Heart right ventricle (tissue), 16 donors: ENCODE results near the gene CLIC3. TPM values are rescaled to one million over a fixed set of nuclear protein-coding genes. Genes with fewer than 3 reads are reported as not detected.

Experiments
- ATAC-seq, 8 donors: fragments of 200-7000 bp; cut with Tn5 transposase; one replicate each; pipeline ENCODE4 v1.9.1; 2020; ENCODE audit warnings: mild to moderate bottlenecking in 8 of 8, moderate library complexity in 8 of 8, moderate number of reproducible peaks in 1 of 8
- DNase-seq, 2 donors: peaks; one replicate each; pipeline ENCODE4 v3.0.0-alpha.2; 2020
- H3K27ac ChIP-seq, 10 donors: fragments of 200-600 bp; sonication (generic) in 2 of 10; one replicate each; pipeline versions ENCODE4 v1.5.0 to v1.8.0; 2020 to 2022; ENCODE audit warnings: mild to moderate bottlenecking in 3 of 10
- H3K27me3 ChIP-seq, 7 donors: fragments of 200-600 bp; one replicate each; pipeline ENCODE4 v1.8.0; 2021 to 2022; ENCODE audit warnings: mild to moderate bottlenecking in 2 of 7
- H3K36me3 ChIP-seq, 9 donors: fragments of 200-600 bp; sonication (generic) in 1 of 9; one replicate each; pipeline versions ENCODE4 v1.5.0 to v1.8.0; 2020 to 2022; ENCODE audit warnings: mild to moderate bottlenecking in 2 of 9
- H3K4me1 ChIP-seq, 9 donors: fragments of 200-600 bp; sonication (generic) in 1 of 9; one replicate each; pipeline versions ENCODE4 v1.5.0 to v1.8.0; 2020 to 2022; ENCODE audit warnings: mild to moderate bottlenecking in 4 of 9
- H3K4me3 ChIP-seq, 10 donors: fragments of 200-600 bp; sonication (generic) in 2 of 10; one replicate each; pipeline versions ENCODE4 v1.5.0 to v1.8.0; 2020 to 2022; ENCODE audit warnings: mild to moderate bottlenecking in 7 of 10, moderate library complexity in 2 of 10
- H3K9me3 ChIP-seq, 11 donors: fragments of 200-600 bp in 10 of 11; sonication (generic) in 2 of 11; one replicate each; pipeline versions ENCODE4 v1.5.0 to v1.8.0; 2013 to 2022; ENCODE audit warnings: mild to moderate bottlenecking in 2 of 11, control low read depth in 1 of 11, moderate library complexity in 1 of 11
- CTCF ChIP-seq, 9 donors: fragments of 200-600 bp; sonication (generic) in 2 of 9; IDR thresholded peaks; one replicate each; pipeline versions ENCODE4 v1.5.0 to v1.8.0; 2021 to 2022; ENCODE audit warnings: antibody characterized with exemption in 9 of 9, mild to moderate bottlenecking in 5 of 9, moderate library complexity in 1 of 9
- WGBS, 2 donors: extraction: QIAGEN DNeasy Blood & Tissue Kit; methylation state at CpG; one replicate each; pipeline ENCODE4 v1.1.7; 2013; ENCODE audit warnings: inconsistent platforms in 1 of 2; 5-methylcytosine and 5-hydroxymethylcytosine counted together
- intact Hi-C, 10 donors: fragments of 100-400 bp; cut with DNase I; formaldehyde crosslinking; loops; one replicate each; pipeline versions ENCODE4 v1.11.1 to v1.14.2; 2022
- polyA plus RNA-seq, 2 donors: library from polyadenylated mRNA; stranded (reverse); fragments of 200-250 nt; gene quantifications; one replicate each; pipeline ENCODE4 v1.2.3, GENCODE V29; 2013
- total RNA-seq, 10 donors: library from RNA; stranded (reverse); fragmentation: NEBNext Ultra II Directional in 3 of 10; extraction: Animal tissue kit (Norgen Biotek cat#: 25700) in 3 of 10; gene quantifications; one replicate each; pipeline versions ENCODE4 v1.2.1 to v1.2.4, GENCODE V29; 2021 to 2023
- donor health status: Arrhythmogenic right ventricular cardiomyopathy.
- donor health status: ischemic (EF 13 %, LVEDD 7.1; RV severe dilation, severe dysfunction).
- donor health status: healthy with polysubstance abuse.
- donor health status: DM: no; HTN: yes; CAD: no.
- donor health status: DM: no; HTN: no; CAD: no.
- donor health status: ischemic (EF 25% LVEDD 6.9; RV normal size, moderate dysfunction).
- donor health status: ischemic (EF 25% LVEDD 5.7; RV mildly dilated, moderate dysfunction).
- donor health status: healthy.
- donor health status: DM: yes; HTN: yes; CAD: no.
- donor health status: Ischemic cardiomyopathy.
- donor health status: ischemic (EF 35%, LVEDD 5.7; RV mildly dilated, moderate dysfunction).
- donor health status: nonischemic (EF 11% LVEDD 7.7; RV severe dilation, severe dysfunction).
- donor health status: DM: yes; HTN: yes; CAD: no.
- donor health status: PGD.
- donor health status: ischemic (EF 29% LVEDD 5.4; RV normal size, mild dysfunction).
- donor health status: nonischemic (EF 23%, LVEDD 6.1; RV moderate dilation, normal function).

Gene CLIC3
- total and polyA plus RNA-seq, 12 donors: 0.46 to 21.4 (median 3.2) TPM

DNA sequence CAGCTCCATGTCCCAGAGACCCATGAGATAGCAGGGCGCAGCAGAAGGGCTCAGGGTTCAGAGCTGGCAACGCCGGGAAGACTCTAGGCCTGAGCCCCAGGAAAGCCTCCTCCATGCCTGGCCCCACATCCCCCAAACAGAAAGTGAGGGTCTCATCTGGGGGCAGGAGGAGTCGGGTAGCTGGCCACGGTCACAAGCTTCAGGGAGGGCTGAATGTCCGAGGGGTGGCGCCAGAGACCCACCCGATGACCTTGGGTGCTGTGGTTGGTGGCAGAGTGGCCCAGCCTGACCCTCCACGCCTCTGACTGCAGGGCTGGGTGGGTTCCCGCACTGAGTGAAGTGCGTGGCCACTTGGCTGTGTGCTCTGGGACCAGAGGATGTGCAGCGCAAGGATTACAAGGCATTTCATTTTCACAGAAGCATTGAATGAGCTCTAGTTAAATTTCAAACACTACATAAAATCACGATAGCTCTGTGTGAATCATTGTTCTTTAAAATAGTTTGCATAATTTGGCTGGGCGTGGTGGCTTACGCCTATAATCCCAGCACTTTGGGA is 48.3 kb downstream of the CLIC3 start:
- intact Hi-C loops: loop anchor here (2.0 to 5.0 kb wide), 11 partner anchors 29 to 161 kb away; partner anchors contain the start of genes PAXX (in 4 of the 10), FUT7 (in 3 of the 10), ABCA2 (in 1 of the 10) and CLIC3 (in 1 of the 10)

DNA sequence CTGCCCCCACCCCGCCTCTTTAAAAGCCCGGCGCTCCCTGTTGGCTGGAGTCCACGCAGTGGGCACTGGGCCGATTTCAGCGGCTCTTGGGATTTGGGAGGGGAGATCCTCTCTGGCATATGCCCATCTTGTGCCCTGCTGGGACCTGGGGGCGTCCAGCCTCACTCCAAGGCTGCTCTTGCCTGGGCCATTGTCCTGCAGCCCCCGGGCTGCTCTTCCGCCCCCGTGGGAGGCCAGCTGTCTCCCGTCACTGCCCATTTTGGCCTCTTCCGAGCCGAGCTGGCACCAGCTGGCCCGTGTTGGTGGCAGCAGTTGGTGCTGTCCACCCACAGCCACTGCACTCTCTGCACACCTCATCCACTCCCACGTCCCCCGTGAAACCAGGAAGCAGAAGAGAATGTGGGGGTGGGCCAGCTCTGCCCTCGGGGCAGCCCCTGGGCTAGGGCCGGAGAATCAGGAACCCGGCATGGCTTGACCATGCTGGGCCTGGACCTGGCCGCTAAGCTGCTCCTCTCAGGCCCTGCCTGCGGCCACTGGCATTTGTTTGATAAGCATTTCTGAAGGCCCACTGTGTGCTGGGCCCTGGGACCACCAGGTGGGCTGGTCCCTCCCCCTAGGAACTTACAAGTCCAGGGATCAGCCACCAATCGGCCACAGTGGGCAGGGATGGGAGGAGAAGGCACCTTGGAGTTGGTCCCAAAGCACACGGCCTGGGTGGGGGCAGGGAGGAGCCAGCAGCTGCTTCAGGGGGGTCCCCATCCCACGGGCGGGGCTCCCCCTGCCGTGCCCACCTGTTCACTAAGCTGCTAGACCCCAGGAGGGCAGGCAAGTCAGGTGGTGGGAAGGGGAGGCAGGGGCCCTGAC is 49.1 kb downstream of the CLIC3 start:
- peaks cover 30 to 73% (median 40%) of the 10 kb centered on the region in 9 donors for H3K4me1 ChIP-seq
- intact Hi-C loops: loop anchor here (2.0 to 5.0 kb wide), 9 partner anchors 35 to 160 kb away; partner anchors contain the start of genes PAXX (in 4 of the 10), FUT7 (in 3 of the 10), CLIC3 (in 1 of the 10) and LCNL1 (in 1 of the 10)
- H3K9me3 ChIP-seq: no peaks in the 10 kb centered on the region
- 52 to 66% methylated on average over 26 of the region's 26 CpGs for WGBS, 2 donors
- H3K36me3 ChIP-seq: peaks cover 0 to 11% (median 7%) of the 10 kb centered on the region in 9 donors
- DNase-seq: peak in 1 of 2 donors; percentile 26
- ATAC-seq: no peak
- TF ChIP-seq CTCF (IDR thresholded peaks at IDR 0.05): no peak
- peak overlapping the region in 7 of 10 donors; percentile 35 to 97 (median 93) for H3K27ac ChIP-seq
- H3K27me3 ChIP-seq: no peaks in the 10 kb centered on the region
- no peak overlapping the region for H3K4me3 ChIP-seq

More for the DNA sequence above, 48.3 kb downstream of the CLIC3 start:
- peaks cover 25 to 73% (median 35%) of the 10 kb centered on the region in 9 donors for H3K4me1 ChIP-seq
- TF ChIP-seq CTCF (IDR thresholded peaks at IDR 0.05): peak; percentile 48 to 80 (median 70)
- peak overlapping the region in 7 of 10 donors; percentile 35 to 97 (median 93) for H3K27ac ChIP-seq
- WGBS, 2 donors: 27 to 29% methylated on average over 15 of the region's 15 CpGs
- peak; percentile 67 to 79 for DNase-seq
- peak in 4 of 8 donors; percentile 26 to 37 (median 36) for ATAC-seq
- H3K36me3 ChIP-seq: peaks cover 0 to 4% (median 0%) of the 10 kb centered on the region in 9 donors
- H3K9me3 ChIP-seq: no peaks in the 10 kb centered on the region
- no peaks in the 10 kb centered on the region for H3K27me3 ChIP-seq
- H3K4me3 ChIP-seq: no peak overlapping the region

DNA sequence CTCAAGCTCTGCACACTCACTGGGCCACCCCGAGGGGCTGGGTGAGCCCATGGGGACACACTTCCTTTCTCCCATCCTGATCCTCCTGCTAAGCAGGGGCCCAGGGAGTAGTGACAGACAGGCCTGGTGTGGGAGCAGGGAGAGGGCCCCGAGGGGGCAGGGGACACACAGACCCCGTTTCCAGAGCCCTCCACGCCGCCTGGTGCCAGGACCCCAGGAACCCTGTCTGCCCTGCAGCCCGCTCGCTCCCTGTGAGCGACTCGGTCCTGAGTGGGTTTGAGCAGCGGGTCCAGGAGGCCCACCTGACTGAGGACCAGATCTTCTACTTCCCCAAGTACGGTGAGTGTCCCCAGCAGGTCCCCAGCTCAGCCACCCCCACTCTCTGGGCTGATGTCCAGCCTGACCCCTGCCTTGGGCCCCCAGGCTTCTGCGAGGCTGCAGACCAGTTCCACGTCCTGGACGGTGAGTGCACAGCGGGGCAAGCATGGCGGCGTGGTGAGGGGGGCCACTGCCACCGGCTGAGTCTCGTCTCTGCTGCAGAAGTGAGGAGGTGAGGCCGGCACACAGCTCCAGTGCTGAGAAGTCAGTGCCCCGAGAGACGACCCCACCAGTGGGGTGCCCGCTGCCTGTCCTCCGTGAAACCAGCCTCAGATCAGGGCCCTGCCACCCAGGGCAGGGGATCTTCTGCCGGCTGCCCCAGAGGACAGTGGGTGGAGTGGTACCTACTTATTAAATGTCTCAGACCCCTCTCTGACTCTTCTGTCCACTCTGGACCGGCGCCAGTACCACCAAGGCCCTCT is 49.9 kb downstream of the CLIC3 start:
- intact Hi-C loops: loop anchor here (2.0 to 5.0 kb wide), 9 partner anchors 36 to 159 kb away; partner anchors contain the start of genes PAXX (in 4 of the 10), FUT7 (in 3 of the 10), CLIC3 (in 1 of the 10) and LCNL1 (in 1 of the 10)
- Histone ChIP-seq H3K27ac (peak overlapping the region in 2 of 10 donors; percentile 35 to 95), H3K27me3 (no peaks in the 10 kb centered on the region), H3K4me1 (peaks cover 32 to 73% (median 40%) of the 10 kb centered on the region in 9 donors), H3K36me3 (peaks cover 4 to 20% (median 15%) of the 10 kb centered on the region in 9 donors), H3K9me3 (no peaks in the 10 kb centered on the region), H3K4me3 (no peak overlapping the region)
- DNase-seq (peak in 1 of 2 donors; percentile 27), ATAC-seq (no peak)
- 83% methylated on average over 27 of the region's 27 CpGs for WGBS, 2 donors
- TF ChIP-seq CTCF (IDR thresholded peaks at IDR 0.05): no peak
